ENCODE results near the gene TPSD1. TPM values are rescaled to one million over a fixed set of nuclear protein-coding genes. Genes with fewer than 3 reads are reported as not detected.
A peak's percentile ranks its signal among the peaks of the same experiment; 100 is the strongest.
"Not testable (repeated sequence)": the region's sequence is repeated elsewhere in the genome, so short reads cannot be mapped to it uniquely, and the experiment has no call there.

TPSD1 gene
- total and polyA plus RNA-seq, 9 of the 15 experiments (the other 6 are each of a cell fraction or from before 2014, with no cell fraction given) = not detected

- H3K4me3 ChIP-seq; BruUV-seq (replicated peaks); CTCF ChIA-PET (ENCODE audit: low intra/inter-chr PET ratio); H3K9me1 ChIP-seq (ENCODE audit: control insufficient read depth, insufficient read depth, low read length); H3K9me3 ChIP-seq (replicated peaks; ENCODE audit: control insufficient read depth, insufficient read depth, low read depth, low read length); ATAC-seq; FAIRE-seq; H3K27ac ChIP-seq (ENCODE audit: extremely low read depth, low read depth, low read length); intact Hi-C loops (cut with micrococcal nuclease); H3K36me3 ChIP-seq (ENCODE audit: control insufficient read depth, insufficient read depth, low read length); H4K20me1 ChIP-seq (replicated peaks; ENCODE audit: control insufficient read depth, insufficient read depth, low read length); H3K9ac ChIP-seq (ENCODE audit: insufficient read depth in 1 of 2, low read depth in 2 of 2, low read length in 2 of 2); H3K79me2 ChIP-seq (ENCODE audit: control insufficient read depth, insufficient read depth, low read length); POLR2A ChIA-PET; in situ Hi-C loops (cut with MboI); DNase-seq (ENCODE audit: extremely low read depth in 1 of 4, low spot score in 3 of 4); H3K4me2 ChIP-seq (ENCODE audit: insufficient read depth, low read length); H2AFZ ChIP-seq (ENCODE audit: low read depth, low read length): not testable (repeated sequence)
- Histone ChIP-seq H3K4me1 (replicated peaks in 1 of 2; ENCODE audit: control insufficient read depth in 2 of 2, insufficient read depth in 2 of 2, low read length in 2 of 2) (peaks cover 0 to 19% of the 10 kb centered on the region in 2 experiments; a peak in 2 of 5 replicates), H3K27me3 (ENCODE audit: control insufficient read depth in 2 of 2, insufficient read depth in 2 of 2, low read length in 2 of 2) (peaks cover 7 to 29% of the 10 kb centered on the region in 2 experiments; a peak in 3 of 5 replicates)
- WGBS (ENCODE audit: insufficient coverage, low coverage, missing lambda C conversion rate) = 9% methylated on average over 11 of the region's 14 CpGs
- peak; percentile 96 for TF ChIP-seq ZBTB43 (CRISPR knock-in tag; IDR thresholded peaks at IDR 0.05)
- TF ChIP-seq MAX (CRISPR knock-in tag; IDR thresholded peaks at IDR 0.05) = peak; percentile 60; the same call in 1 of the 2 replicates
- TF ChIP-seq KDM1A (IDR thresholded peaks at IDR 0.05) = peak in 1 of 2 experiments; percentile 86; a peak in 1 of 4 replicates
Observed at GRCh38 chr16:1247903-1248537, 7.8 kb upstream of the TPSD1 start.
